ENCODE measurements around the gene UBE4A. TPM values are rescaled to one million over a fixed set of nuclear protein-coding genes. Genes with fewer than 3 reads are reported as not detected.

The UBE4A gene
- total RNA-seq, 2 experiments from 2014 or later = 40.2 to 40.5 TPM

- POLR2A ChIA-PET = interaction anchor here (0.6 to 2.3 kb wide), 14 partner anchors 16 to 576 kb away, joined by 3 to 15 read pairs (median 4); partner anchors contain the start of genes ARCN1, JAML, MPZL2 and MPZL3
- H3K36me3 Mint-ChIP-seq (ENCODE audit: low read depth) = peaks cover 62% of the 10 kb centered on the region
- DNase-seq (peak; percentile 53), ATAC-seq (peak; percentile 19)
- intact Hi-C loops (cut with micrococcal nuclease) = loop anchor here (5.0 kb wide), 2 partner anchors 126 to 141 kb away; no protein-coding TSS in a partner anchor
- peak overlapping the region; percentile 81 for H3K4me3 Mint-ChIP-seq
- H3K4me1 Mint-ChIP-seq (ENCODE audit: low read depth) = peaks cover 41% of the 10 kb centered on the region
- no peaks in the 10 kb centered on the region for H3K9me3 Mint-ChIP-seq
- CTCF ChIA-PET = interaction anchor here (1.0 to 6.0 kb wide), 6 partner anchors 10 to 132 kb away, joined by 3 to 38 read pairs (median 4); no protein-coding TSS in a partner anchor
- peak overlapping the region; percentile 96 for H3K27ac Mint-ChIP-seq
- H3K27me3 Mint-ChIP-seq = no peaks in the 10 kb centered on the region
- TF ChIP-seq CTCF (IDR thresholded peaks at IDR 0.05) = no peak
Measured at GRCh38 chr11:118343248-118343647, 16.2 kb upstream of the UBE4A start.

GRCh38 chr11:118343981-118344515 lies 15.4 kb upstream of the UBE4A start, which contains the start of gene CD3G:
TSS of gene CD3G (plus strand) at chr11:118344344. CDS start at chr11:118344424, 80 bp downstream.
- intact Hi-C loops (cut with micrococcal nuclease) = loop anchor here (2.0 to 5.0 kb wide), 3 partner anchors 39 to 142 kb away; partner anchors contain the start of gene CD3E
- CTCF ChIA-PET = interaction anchor here (1.0 to 6.0 kb wide), 4 partner anchors 32 to 133 kb away, joined by 3 to 38 read pairs (median 4); no protein-coding TSS in a partner anchor
- peak; percentile 85 for DNase-seq
- POLR2A ChIA-PET = interaction anchor here (0.6 to 2.3 kb wide), 8 partner anchors 9 to 163 kb away, joined by 3 to 9 read pairs (median 4); partner anchors contain the start of gene UBE4A
- H3K4me1 Mint-ChIP-seq (ENCODE audit: low read depth) = peaks cover 43% of the 10 kb centered on the region
- H3K9me3 Mint-ChIP-seq = no peaks in the 10 kb centered on the region
- peaks cover 62% of the 10 kb centered on the region for H3K36me3 Mint-ChIP-seq (ENCODE audit: low read depth)
- peak within 1 kb of the TSS; percentile 81 for H3K4me3 Mint-ChIP-seq
- TF ChIP-seq CTCF (IDR thresholded peaks at IDR 0.05) = no peak
- H3K27ac Mint-ChIP-seq = peak within 1 kb of the TSS; percentile 96
- no peaks in the 10 kb centered on the region for H3K27me3 Mint-ChIP-seq
- ATAC-seq = peak; percentile 67

GRCh38 chr11:118349475-118349874 lies 9.9 kb upstream of the UBE4A start:
- no peak for TF ChIP-seq CTCF (IDR thresholded peaks at IDR 0.05)
- Mint-ChIP-seq H3K27me3 (no peaks in the 10 kb centered on the region), H3K4me3 (no peak overlapping the region), H3K9me3 (no peaks in the 10 kb centered on the region), H3K27ac (peak overlapping the region; percentile 74), H3K36me3 (ENCODE audit: low read depth) (peaks cover 63% of the 10 kb centered on the region), H3K4me1 (ENCODE audit: low read depth) (peaks cover 53% of the 10 kb centered on the region)
- intact Hi-C loops (cut with micrococcal nuclease) = no loop called here
- ChIA-PET POLR2A (interaction anchor here (0.6 kb wide), 1 partner anchor 10 kb away, joined by 3 read pairs; the partner anchor contains the start of gene UBE4A), CTCF (interaction anchor here (1.0 to 5.8 kb wide), 5 partner anchors 45 to 178 kb away, joined by 3 to 24 read pairs (median 5); partner anchors contain the start of gene CD3E)
- ATAC-seq (no peak), DNase-seq (no peak)

GRCh38 chr11:118353084-118353710 lies 6.2 kb upstream of the UBE4A start:
- H3K27ac Mint-ChIP-seq = peak overlapping the region; percentile 86
- POLR2A ChIA-PET = interaction anchor here (0.7 to 1.6 kb wide), 4 partner anchors 49 to 1213 kb away, joined by 3 to 4 read pairs (median 4); partner anchors contain the start of gene CD3E
- DNase-seq = no peak
- no peak overlapping the region for H3K4me3 Mint-ChIP-seq
- H3K27me3 Mint-ChIP-seq = no peaks in the 10 kb centered on the region
- H3K9me3 Mint-ChIP-seq = no peaks in the 10 kb centered on the region
- peaks cover 33% of the 10 kb centered on the region for H3K4me1 Mint-ChIP-seq (ENCODE audit: low read depth)
- peak; percentile 83 for TF ChIP-seq CTCF (IDR thresholded peaks at IDR 0.05)
- H3K36me3 Mint-ChIP-seq (ENCODE audit: low read depth) = peaks cover 38% of the 10 kb centered on the region
- CTCF ChIA-PET = interaction anchor here (0.8 to 5.8 kb wide), 21 partner anchors 8 to 180 kb away, joined by 3 to 46 read pairs (median 5); partner anchors contain the start of genes CD3D, CD3E, JAML and MPZL3
- intact Hi-C loops (cut with micrococcal nuclease) = no loop called here
- peak; percentile 21 for ATAC-seq
